Measurements from ENCODE around the gene CLEC5A.

GRCh38 chr7:141884539-141885225 is 62.1 kb downstream of the CLEC5A start:
- no peak for TF ChIP-seq CTCF (IDR thresholded peaks at IDR 0.05)
- TF ChIP-seq EZH2 (IDR thresholded peaks at IDR 0.05; ENCODE audit: borderline replicate concordance, insufficient read depth, low read depth, low read length, poor library complexity, severe bottlenecking): no peak
